Brain microvascular endothelial cell (primary cell): ENCODE data around the gene KRTCAP2.

ENCODE experiments used
- DNase-seq: peaks from one replicate; pipeline ENCODE4 v3.0.0-alpha.2; 2020
- H3K27ac ChIP-seq: fragments of 250-450 bp; sonication (Bioruptor Pico); 2 replicates; pipeline ENCODE4 v1.5.1; 2020; ENCODE audit warnings: mild to moderate bottlenecking, moderate library complexity
- H3K27me3 ChIP-seq: fragments of 250-450 bp; sonication (Bioruptor Pico); replicated peaks from 2 replicates; pipeline ENCODE4 v1.5.1; 2020; ENCODE audit warnings: mild to moderate bottlenecking
- H3K36me3 ChIP-seq: fragments of 250-450 bp; sonication (Bioruptor Pico); replicated peaks from 2 replicates; pipeline ENCODE4 v1.5.1; 2020; ENCODE audit warnings: mild to moderate bottlenecking
- H3K4me3 ChIP-seq: 2 replicates; pipeline ENCODE4 v1.5.1; 2011; ENCODE audit warnings: low read depth, mild to moderate bottlenecking, control low read depth, low read length, moderate library complexity
- in situ Hi-C: cut with HindIII; loops from 2 replicates; pipeline ENCODE4 v1.10.0; 2017; ENCODE audit warnings: low sequenced_read_pairs, low pct_ligation_motif_present
- TF ChIP-seq, protein P1 (sequence below): IDR thresholded peaks from 2 replicates; pipeline ENCODE4 v1.5.1; 2011; ENCODE audit warnings: low read depth, mild to moderate bottlenecking, moderate library complexity, low read length, control low read depth, inconsistent platforms; ENCODE audit errors: missing control alignments

KRTCAP2 gene

DNA sequence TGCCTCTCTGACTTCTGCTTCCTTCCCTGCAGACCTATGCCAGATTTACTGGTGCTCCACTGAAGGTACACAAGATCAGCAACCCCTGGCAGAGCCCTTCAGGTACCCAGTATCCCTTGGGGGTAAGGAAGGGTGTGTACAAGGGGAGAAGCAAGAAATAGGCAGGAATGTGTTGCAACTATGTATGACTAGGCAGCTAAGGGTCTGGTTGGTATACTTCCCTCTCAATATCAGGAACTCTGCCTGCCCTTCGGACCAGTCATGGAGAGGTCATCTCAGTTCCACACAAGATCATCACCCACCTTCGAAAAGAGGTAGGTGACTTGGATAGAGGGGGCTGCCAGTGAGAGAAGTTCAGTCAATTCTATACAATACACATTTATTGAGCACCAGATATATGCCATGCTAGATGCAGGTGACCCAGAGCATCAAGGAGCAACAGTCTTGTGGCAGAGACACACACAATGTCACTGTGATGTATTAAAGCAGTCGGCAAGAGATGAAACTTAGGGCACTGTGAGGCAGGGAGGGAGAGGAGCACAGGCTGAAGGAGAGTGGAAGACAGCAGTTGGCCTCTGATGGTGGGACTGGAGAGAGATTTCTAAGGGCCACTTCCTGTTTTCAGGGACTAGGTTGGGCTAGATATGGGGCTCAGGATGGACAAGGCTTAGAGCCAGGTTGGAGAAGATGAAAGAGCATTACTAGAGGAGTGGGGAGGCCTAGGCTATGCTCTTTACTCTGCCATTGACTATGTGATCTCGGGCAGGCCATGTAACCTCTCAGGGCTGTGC is 37.4 kb upstream of the KRTCAP2 start:
- no peak for DNase-seq
- peaks cover 6% of the 10 kb centered on the region for H3K36me3 ChIP-seq
- in situ Hi-C loops = no loop called here
- TF ChIP-seq, protein P1, sequence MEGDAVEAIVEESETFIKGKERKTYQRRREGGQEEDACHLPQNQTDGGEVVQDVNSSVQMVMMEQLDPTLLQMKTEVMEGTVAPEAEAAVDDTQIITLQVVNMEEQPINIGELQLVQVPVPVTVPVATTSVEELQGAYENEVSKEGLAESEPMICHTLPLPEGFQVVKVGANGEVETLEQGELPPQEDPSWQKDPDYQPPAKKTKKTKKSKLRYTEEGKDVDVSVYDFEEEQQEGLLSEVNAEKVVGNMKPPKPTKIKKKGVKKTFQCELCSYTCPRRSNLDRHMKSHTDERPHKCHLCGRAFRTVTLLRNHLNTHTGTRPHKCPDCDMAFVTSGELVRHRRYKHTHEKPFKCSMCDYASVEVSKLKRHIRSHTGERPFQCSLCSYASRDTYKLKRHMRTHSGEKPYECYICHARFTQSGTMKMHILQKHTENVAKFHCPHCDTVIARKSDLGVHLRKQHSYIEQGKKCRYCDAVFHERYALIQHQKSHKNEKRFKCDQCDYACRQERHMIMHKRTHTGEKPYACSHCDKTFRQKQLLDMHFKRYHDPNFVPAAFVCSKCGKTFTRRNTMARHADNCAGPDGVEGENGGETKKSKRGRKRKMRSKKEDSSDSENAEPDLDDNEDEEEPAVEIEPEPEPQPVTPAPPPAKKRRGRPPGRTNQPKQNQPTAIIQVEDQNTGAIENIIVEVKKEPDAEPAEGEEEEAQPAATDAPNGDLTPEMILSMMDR = no peak
- H3K4me3 ChIP-seq = no peak overlapping the region
- H3K27ac ChIP-seq = no peak overlapping the region
- H3K27me3 ChIP-seq = no peaks in the 10 kb centered on the region

DNA sequence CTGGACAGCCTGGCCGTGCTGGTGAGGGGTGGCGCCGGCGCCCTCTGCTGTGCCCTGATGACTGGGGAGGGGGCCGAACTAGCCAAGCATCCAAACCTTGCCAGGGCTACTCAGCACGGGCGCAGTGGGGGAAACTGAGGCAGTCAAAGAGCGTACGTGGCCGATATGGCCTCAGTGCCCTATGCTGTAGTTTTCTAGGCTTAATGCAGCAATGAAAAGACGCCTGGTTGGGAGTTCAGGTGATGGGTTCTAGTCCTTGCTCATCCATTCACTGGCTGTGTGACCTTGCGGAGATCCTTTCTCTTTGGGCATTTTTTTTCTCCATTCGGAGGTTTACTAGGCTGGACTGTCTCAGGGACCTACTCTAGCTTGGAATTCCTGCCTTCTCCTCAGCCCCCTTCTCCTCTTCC is 36.2 kb upstream of the KRTCAP2 start:
- TF ChIP-seq, protein P1 = no peak
- peak overlapping the region; percentile 98 for H3K4me3 ChIP-seq
- no peak for DNase-seq
- H3K27me3 ChIP-seq = no peaks in the 10 kb centered on the region
- peaks cover 6% of the 10 kb centered on the region for H3K36me3 ChIP-seq
- in situ Hi-C loops = no loop called here
- H3K27ac ChIP-seq = peak overlapping the region; percentile 100

DNA sequence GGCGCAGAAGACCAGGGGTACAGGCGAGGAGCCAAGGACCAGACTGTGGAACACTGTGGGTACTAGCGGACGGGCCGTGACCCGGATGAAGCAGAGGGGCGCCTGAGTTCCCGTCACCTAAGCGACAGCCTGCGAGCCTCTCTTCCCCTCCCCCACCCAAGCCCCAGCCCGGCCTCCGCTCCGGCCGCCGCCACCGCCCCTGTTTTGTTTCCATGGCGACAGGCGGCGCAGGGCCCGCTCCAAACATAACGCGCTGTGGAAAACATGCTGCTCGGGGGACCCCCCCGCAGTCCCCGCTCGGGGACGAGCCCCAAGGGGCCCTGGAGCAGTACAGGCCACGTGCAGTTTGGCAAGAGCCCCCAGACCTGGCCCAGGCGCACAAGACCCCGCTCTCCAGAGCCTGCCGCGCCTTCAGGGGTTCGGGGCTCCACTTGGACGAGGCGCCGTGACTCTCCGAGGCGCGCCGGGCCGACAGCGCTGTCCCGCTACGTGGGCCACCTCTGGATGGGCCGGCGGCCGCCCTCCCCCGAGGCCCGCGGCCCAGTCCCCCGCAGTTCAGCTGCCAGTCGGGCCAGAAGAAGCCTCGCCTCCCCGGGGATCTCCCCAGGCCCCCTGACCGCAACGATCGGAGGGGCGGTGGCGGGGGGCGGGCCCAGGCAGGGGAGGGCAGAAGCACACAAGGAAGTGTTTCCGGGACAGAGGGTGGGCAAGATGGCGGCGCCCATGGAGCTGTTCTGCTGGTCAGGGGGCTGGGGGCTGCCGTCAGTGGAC is 35.6 kb upstream of the KRTCAP2 start, which contains the start of gene MTX1:
Gene MTX1 (plus strand): TSS at position 155 of the 771 bp plus-strand sequence. CDS start 110 bp downstream, at position 265.
- H3K4me3 ChIP-seq = peak within 1 kb of the TSS; percentile 98
- peak within 1 kb of the TSS; percentile 100 for H3K27ac ChIP-seq
- peaks cover 6% of the 10 kb centered on the region for H3K36me3 ChIP-seq
- TF ChIP-seq, protein P1 = no peak
- no peaks in the 10 kb centered on the region for H3K27me3 ChIP-seq
- DNase-seq = peak; percentile 89
- in situ Hi-C loops = no loop called here

DNA sequence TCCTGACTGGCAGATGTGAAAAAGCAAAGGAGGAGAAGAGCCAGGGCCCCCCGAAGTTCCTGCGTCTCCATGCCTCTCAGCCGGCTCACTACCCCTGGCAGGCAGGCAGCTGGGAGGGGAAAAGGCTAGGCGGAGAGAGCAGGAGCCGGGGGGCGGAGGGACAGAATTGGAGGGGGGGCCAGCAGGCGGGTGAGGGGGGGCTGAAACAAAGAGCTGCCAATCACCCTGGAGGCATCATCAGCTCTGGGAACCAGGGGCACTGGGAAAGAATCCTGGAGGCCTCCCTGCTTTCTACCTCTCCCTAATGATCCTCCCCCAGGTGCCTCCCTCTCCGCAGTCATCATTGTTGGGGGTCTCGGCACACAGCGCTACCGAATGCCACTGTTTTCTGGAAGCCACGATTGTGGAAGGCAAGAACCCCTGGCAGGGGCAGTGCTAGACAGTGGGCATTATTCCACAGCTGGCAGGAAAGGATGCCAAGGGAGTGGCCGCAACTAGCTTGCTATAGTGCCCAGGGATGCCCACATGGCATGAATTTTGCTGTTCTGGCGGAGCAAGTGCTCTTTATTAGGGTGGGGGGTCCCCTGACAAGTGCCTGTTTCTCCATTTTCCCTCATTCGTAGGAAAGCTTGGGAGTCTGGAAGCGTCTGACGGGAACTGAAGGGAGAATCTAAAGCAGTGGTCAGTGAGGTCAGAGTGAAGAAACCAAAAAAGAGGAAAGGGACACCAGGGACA is 34.9 kb upstream of the KRTCAP2 start, which contains the start of gene THBS3:
Gene THBS3 (minus strand): TSS at position 92 of the 735 bp plus-strand sequence. CDS start 21 bp downstream, at position 71.
- in situ Hi-C loops = no loop called here
- Histone ChIP-seq H3K27me3 (no peaks in the 10 kb centered on the region), H3K27ac (peak within 1 kb of the TSS; percentile 100), H3K36me3 (peaks cover 6% of the 10 kb centered on the region), H3K4me3 (peak within 1 kb of the TSS; percentile 98)
- DNase-seq = peak; percentile 27
- TF ChIP-seq, protein P1 = no peak

DNA sequence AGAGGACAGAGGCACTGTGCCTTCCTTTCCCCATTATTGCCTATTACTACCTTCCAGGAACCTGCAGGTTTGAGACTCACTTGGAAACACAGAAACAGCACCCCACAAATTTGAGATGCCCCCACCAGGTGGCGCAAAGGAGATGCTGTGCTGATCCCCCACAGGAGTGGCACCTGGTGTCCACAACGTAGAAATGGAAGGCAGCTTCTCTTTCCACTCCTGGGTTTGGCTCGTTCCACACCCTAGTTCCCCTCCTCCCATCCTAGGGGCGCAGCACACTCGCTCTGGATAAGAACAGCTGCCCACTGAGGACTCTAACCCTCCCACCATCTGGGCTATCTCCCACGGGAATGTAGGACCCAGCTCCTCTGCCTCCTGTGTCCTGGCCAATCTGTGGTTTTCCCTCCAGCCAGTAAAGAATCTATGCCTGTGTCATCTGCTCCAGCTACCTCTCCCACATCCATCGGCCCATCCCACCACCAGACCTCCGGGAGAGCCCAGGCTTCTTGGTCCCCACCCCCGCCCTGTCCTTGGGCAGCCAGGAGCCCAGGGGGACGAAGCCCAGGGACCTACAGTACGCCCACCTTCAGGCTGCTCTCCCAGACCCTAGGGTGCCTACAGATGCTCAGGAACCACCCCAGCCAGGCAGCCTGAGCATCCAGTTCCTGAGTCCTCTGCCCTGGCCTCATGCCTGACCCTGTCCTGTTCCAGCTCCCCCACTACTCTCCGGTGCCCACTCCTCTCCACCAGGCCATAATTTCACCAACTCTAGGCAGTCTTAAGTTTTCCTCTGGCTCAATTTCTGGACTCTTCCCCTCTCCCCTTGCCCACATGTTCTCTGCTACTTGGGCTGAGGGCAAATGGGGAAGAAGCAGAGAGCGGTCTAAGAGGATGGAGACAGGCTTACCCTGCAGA is 34.0 kb upstream of the KRTCAP2 start:
- Histone ChIP-seq H3K4me3 (peak overlapping the region; percentile 98), H3K27me3 (no peaks in the 10 kb centered on the region), H3K27ac (peak overlapping the region; percentile 100), H3K36me3 (peaks cover 6% of the 10 kb centered on the region)
- TF ChIP-seq, protein P1 = peak; percentile 94
- peak; percentile 85 for DNase-seq
- in situ Hi-C loops = no loop called here
